OCI-LY7 (cell line): ENCODE measurements around the gene LRR1. TPM values are rescaled to one million over a fixed set of nuclear protein-coding genes. Genes with fewer than 3 reads are reported as not detected.
"Not testable (repeated sequence)": the region's sequence is repeated elsewhere in the genome, so short reads cannot be mapped to it uniquely, and the experiment has no call there.

ENCODE experiments used
- BruUV-seq: library from RNA; stranded (reverse); fragments of 400-500 nt; replicated peaks from 2 replicates; lab custom pipeline; 2021; lab: Mats Ljungman, UMichigan
- CTCF ChIA-PET: fragments of 300-600 bp; sonication (Branson Sonifier 250); formaldehyde crosslinking; loops from one replicate; lab custom pipeline; 2022; ENCODE audit warnings: antibody characterized with exemption; ENCODE audit not compliant: unreplicated experiment; lab: Charles Lee
- POLR2A ChIA-PET: fragments of 300-600 bp; sonication (Branson Sonifier 250); formaldehyde crosslinking; loops from one replicate; lab custom pipeline; 2022; ENCODE audit warnings: antibody characterized with exemption; lab: Charles Lee
- DNase-seq: peaks from one replicate; pipeline ENCODE4 v3.0.0-alpha.2; 2015; ENCODE audit warnings: low spot score
- H2AFZ ChIP-seq: fragments of 200-600 bp; sonication (generic), shearing (Covaris generic); 2 replicates; pipeline ENCODE4 v1.6.1; 2014; ENCODE audit warnings: mild to moderate bottlenecking, antibody characterized with exemption, low read length, moderate library complexity
- H3K27ac ChIP-seq: fragments of 200-600 bp; sonication (generic); 2 replicates; pipeline ENCODE4 v1.5.1; 2014; ENCODE audit warnings: mixed run types, low read depth, mild to moderate bottlenecking, moderate library complexity, low read length, inconsistent platforms; ENCODE audit not compliant: poor library complexity, severe bottlenecking
- H3K36me3 ChIP-seq: fragments of 200-600 bp; sonication (generic); 2 replicates; pipeline ENCODE4 v1.6.1; 2014; ENCODE audit warnings: mild to moderate bottlenecking, antibody characterized with exemption, low read length, moderate library complexity, mixed read lengths; ENCODE audit not compliant: insufficient read depth
- H3K4me1 ChIP-seq: fragments of 200-600 bp; sonication (generic); 2 replicates; pipeline ENCODE4 v1.5.1; 2014; ENCODE audit warnings: mild to moderate bottlenecking, low read length; ENCODE audit not compliant: insufficient read depth, poor library complexity, severe bottlenecking
- H3K4me2 ChIP-seq: fragments of 200-600 bp; sonication (generic); 2 replicates; pipeline ENCODE4 v1.6.1; 2014; ENCODE audit warnings: mild to moderate bottlenecking, low read length
- H3K4me3 ChIP-seq: fragments of 200-600 bp; sonication (generic); 2 replicates; pipeline ENCODE4 v1.5.1; 2014; ENCODE audit warnings: mild to moderate bottlenecking, low read depth, low read length; ENCODE audit not compliant: poor library complexity, severe bottlenecking
- H3K79me2 ChIP-seq: fragments of 200-600 bp; sonication (generic); 2 replicates; pipeline ENCODE4 v1.6.1; 2016; ENCODE audit warnings: low read depth, mild to moderate bottlenecking, low read length, moderate library complexity, mixed read lengths; ENCODE audit not compliant: insufficient read depth
- H3K9me2 ChIP-seq: fragments of 200-600 bp; sonication (generic); 2 replicates; pipeline ENCODE4 v1.6.1; 2016; ENCODE audit warnings: mild to moderate bottlenecking, low read length, mixed read lengths; ENCODE audit not compliant: insufficient read depth
- H3K9me3 ChIP-seq: fragments of 200-600 bp; sonication (generic); 2 replicates; pipeline ENCODE4 v1.6.1; 2014; ENCODE audit warnings: mild to moderate bottlenecking, mixed run types, low read length, mixed read lengths
- H4K20me1 ChIP-seq: fragments of 200-600 bp; sonication (generic); 2 replicates; pipeline ENCODE4 v1.6.1; 2014; ENCODE audit warnings: mild to moderate bottlenecking, antibody characterized with exemption, low read length, moderate library complexity, mixed read lengths; ENCODE audit not compliant: insufficient read depth
- CTCF ChIP-seq: fragments of 200-600 bp; sonication (generic); conservative IDR thresholded peaks from 2 replicates; pipeline ENCODE4 v1.5.1; 2014; ENCODE audit warnings: mild to moderate bottlenecking, antibody characterized with exemption, low read length, moderate library complexity, mixed read lengths
- EZH2phosphoT487 ChIP-seq: fragments of 200-600 bp; sonication (generic); IDR thresholded peaks from 2 replicates; pipeline ENCODE4 v1.6.1; 2018; ENCODE audit warnings: low read depth, borderline replicate concordance, mild to moderate bottlenecking, mixed run types, antibody characterized with exemption, low read length, moderate library complexity, mixed read lengths
- intact Hi-C: fragments of 100-400 bp; cut with micrococcal nuclease; formaldehyde crosslinking; loops from one replicate; pipeline ENCODE4 v1.10.0; 2022; ENCODE audit not compliant: unreplicated experiment
- small RNA-seq: library from RNA; depleted of rRNA; stranded (forward); fragments of <200 nt; gene quantifications from one replicate; pipeline ENCODE3, GENCODE V24; 2014
- total RNA-seq, 2 experiments: library from RNA; depleted of rRNA in 1 of 2; stranded (reverse); fragments of >200 nt in 1 of 2; shearing (Covaris generic) in 1 of 2; gene quantifications; 2 replicates each; pipeline ENCODE4 v1.2.3, GENCODE V29; 2014 to 2022

LRR1 gene
- total RNA-seq, 2 experiments from 2014 or later, result 80.3 to 83.4 TPM

GRCh38 chr14:49654511-49654910 lies 55.8 kb downstream of the LRR1 start:
- no peak for TF ChIP-seq CTCF
- TF ChIP-seq EZH2phosphoT487, result no peak
- peaks cover 7% of the 10 kb centered on the region; the same call in 1 of the 2 replicates for H3K79me2 ChIP-seq
- no peaks in the 10 kb centered on the region for H3K4me1 ChIP-seq
- DNase-seq, result no peak
- H3K9me2 ChIP-seq, result no peaks in the 10 kb centered on the region
- BruUV-seq, result no TSS peak
- no peak overlapping the region for H2AFZ ChIP-seq
- ChIA-PET CTCF (no interaction called here), POLR2A (interaction anchor here (0.6 to 0.7 kb wide), 3 partner anchors 27 to 885 kb away, joined by 3 read pairs; no protein-coding TSS in a partner anchor)
- H3K4me2 ChIP-seq, result no peak overlapping the region
- H3K4me3 ChIP-seq, result no peak overlapping the region
- H3K36me3 ChIP-seq, result peaks cover 39% of the 10 kb centered on the region
- H4K20me1 ChIP-seq, result no peaks in the 10 kb centered on the region
- intact Hi-C loops, result no loop called here
- H3K27ac ChIP-seq, result no peak overlapping the region
- H3K9me3 ChIP-seq, result no peaks in the 10 kb centered on the region

GRCh38 chr14:49657500-49657899 lies 58.8 kb downstream of the LRR1 start:
- BruUV-seq, H3K4me1 ChIP-seq, DNase-seq, H3K9me2 ChIP-seq, H3K4me2 ChIP-seq, H3K79me2 ChIP-seq, CTCF ChIA-PET, H2AFZ ChIP-seq, H3K4me3 ChIP-seq, H3K9me3 ChIP-seq, H3K27ac ChIP-seq, H4K20me1 ChIP-seq, intact Hi-C loops: not testable (repeated sequence)
- POLR2A ChIA-PET, result interaction anchor here (0.6 to 1.2 kb wide), 2 partner anchors 10 to 123 kb away, joined by 6 to 7 read pairs; no protein-coding TSS in a partner anchor
- peaks cover 36% of the 10 kb centered on the region for H3K36me3 ChIP-seq

- no peak overlapping the region for H2AFZ ChIP-seq
- H3K27ac ChIP-seq, result no peak overlapping the region
- no peak overlapping the region for H3K4me3 ChIP-seq
- H4K20me1 ChIP-seq, result no peaks in the 10 kb centered on the region
- POLR2A ChIA-PET, result interaction anchor here (0.6 to 1.3 kb wide), 4 partner anchors 11 to 868 kb away, joined by 3 to 5 read pairs (median 4); no protein-coding TSS in a partner anchor
- CTCF ChIA-PET, result no interaction called here
- peaks cover 35% of the 10 kb centered on the region; the same call in 1 of the 2 replicates for H3K36me3 ChIP-seq
- no peaks in the 10 kb centered on the region for H3K79me2 ChIP-seq
- TF ChIP-seq CTCF (no peak), EZH2phosphoT487 (no peak)
- intact Hi-C loops, result no loop called here
- BruUV-seq, result no TSS peak
- DNase-seq, result no peak
- H3K9me2 ChIP-seq, result no peaks in the 10 kb centered on the region
- H3K4me2 ChIP-seq, result no peak overlapping the region
- no peaks in the 10 kb centered on the region for H3K4me1 ChIP-seq
- H3K9me3 ChIP-seq, result no peaks in the 10 kb centered on the region
These were observed 61.1 kb downstream of the LRR1 start for GRCh38 chr14:49659526-49660455.

Small RNAs within 50 kb of the gene (small RNA-seq; reads per million reads assigned to genes)
- not detected for gene AL139099.3
- gene AL139099.4, result not detected
- not detected for gene RF00019
- not detected for gene RNA5SP384

Other genes with a start within 250 kb of the LRR1 start
- 3,800 and 6,504 TPM in 2 replicates for gene RPS29, start 12.6 kb upstream of the LRR1 start, total RNA-seq (2014; rRNA removed; shearing (Covaris generic))
- 2,010 and 2,518 TPM in 2 replicates for gene RPS29, start 12.6 kb upstream of the LRR1 start, total RNA-seq (2022)
- 257 and 441 TPM in 2 replicates for gene RPL36AL, start 21.7 kb downstream of the LRR1 start, total RNA-seq (2014; rRNA removed; shearing (Covaris generic))
- gene RPL36AL, start 21.7 kb downstream of the LRR1 start, total RNA-seq (2022), result 306 and 313 TPM in 2 replicates
- gene MGAT2, start 21.9 kb downstream of the LRR1 start, total RNA-seq (2014; rRNA removed; shearing (Covaris generic)), result 79.3 and 83.5 TPM in 2 replicates
- gene MGAT2, start 21.9 kb downstream of the LRR1 start, total RNA-seq (2022), result 70.0 and 71.7 TPM in 2 replicates
- gene DNAAF2, start 36.3 kb downstream of the LRR1 start, total RNA-seq (2014; rRNA removed; shearing (Covaris generic)), result 14.7 and 17.2 TPM in 2 replicates
- 9.7 and 11.6 TPM in 2 replicates for gene DNAAF2, start 36.3 kb downstream of the LRR1 start, total RNA-seq (2022)
- 26.3 and 28.6 TPM in 2 replicates for gene POLE2, start 89.3 kb downstream of the LRR1 start, total RNA-seq (2014; rRNA removed; shearing (Covaris generic))
- 30.3 and 36.8 TPM in 2 replicates for gene POLE2, start 89.3 kb downstream of the LRR1 start, total RNA-seq (2022)
- gene KLHDC1, start 94.2 kb downstream of the LRR1 start, total RNA-seq (2014; rRNA removed; shearing (Covaris generic)), result 0.25 and 0.26 TPM in 2 replicates
- gene KLHDC1, start 94.2 kb downstream of the LRR1 start, total RNA-seq (2022), result 0.37 TPM in 1 of 2 replicates, not detected in the other
- gene KLHDC2, start 169.2 kb downstream of the LRR1 start, total RNA-seq (2014; rRNA removed; shearing (Covaris generic)), result 55.7 and 68.0 TPM in 2 replicates
- 53.7 and 64.9 TPM in 2 replicates for gene KLHDC2, start 169.2 kb downstream of the LRR1 start, total RNA-seq (2022)